ENCODE measurements around the gene TEP1. TPM values are rescaled to one million over a fixed set of nuclear protein-coding genes. Genes with fewer than 3 reads are reported as not detected.

TEP1 gene
- total RNA-seq, 1 experiment from 2014 or later, result 15.8 TPM

GRCh38 chr14:20434701-20435581, 21.6 kb upstream of the TEP1 start:
- no peak overlapping the region for H3K9ac ChIP-seq (ENCODE audit: extremely low read depth, insufficient read length, low read length)
- Mint-ChIP-seq H3K9me3 (no peaks in the 10 kb centered on the region), H3K27ac (no peak overlapping the region), H3K36me3 (ENCODE audit: insufficient read depth in 1 of 3, low read depth in 3 of 3) (no peaks in the 10 kb centered on the region), H3K4me1 (peaks cover 16 to 26% of the 10 kb centered on the region in 2 experiments), H3K27me3 (ENCODE audit: low read depth) (0 out of 2 replicates have a peak, but pooled peaks cover 1% of the 10 kb centered on the region), H3K4me3 (peak overlapping the region in 1 of 2 experiments; percentile 69; a peak in 1 of 5 replicates)
- H3K27me3 ChIP-seq (ENCODE audit: insufficient read depth, low read length), result no peaks in the 10 kb centered on the region
- no peaks in the 10 kb centered on the region for H3K4me1 ChIP-seq (ENCODE audit: insufficient read depth, low read length)
- no peaks in the 10 kb centered on the region for H3K9me3 ChIP-seq (ENCODE audit: control insufficient read depth, low read depth, low read length)
- H4K20me1 ChIP-seq (ENCODE audit: control insufficient read depth, insufficient read depth, insufficient read length), result no peaks in the 10 kb centered on the region
- no CpG with 5 or more reads among the region's 44 CpGs for WGBS (ENCODE audit: extremely low coverage, insufficient read length, low lambda C conversion rate)
- H2BK5ac ChIP-seq (ENCODE audit: insufficient read length, low read length), result no peak overlapping the region
- H2BK12ac ChIP-seq (ENCODE audit: insufficient read length, low read depth, low read length), result no peak overlapping the region
- TF ChIP-seq CTCF (conservative IDR thresholded peaks at IDR 0.05), result no peak
- H2BK20ac ChIP-seq (ENCODE audit: low read depth, low read length, poor library complexity, severe bottlenecking), result no peak overlapping the region
- H3K14ac ChIP-seq (ENCODE audit: insufficient read depth, low read length), result no peak overlapping the region
- no peaks in the 10 kb centered on the region for H3K23me2 ChIP-seq (ENCODE audit: insufficient read length, low read depth, low read length, poor library complexity, severe bottlenecking)
- H4K5ac ChIP-seq (ENCODE audit: insufficient read length, low read depth, low read length), result no peak overlapping the region
- H2BK120ac ChIP-seq (ENCODE audit: low read depth, low read length, poor library complexity, severe bottlenecking), result no peak overlapping the region
- H3K4me2 ChIP-seq (ENCODE audit: insufficient read depth, insufficient read length, low read length), result peak overlapping the region; percentile 13
- H4K8ac ChIP-seq (replicated peaks; ENCODE audit: insufficient read length, low read depth, low read length), result no peak overlapping the region
- H3K18ac ChIP-seq (ENCODE audit: insufficient read length, low read depth, low read length), result no peak overlapping the region
- no peak overlapping the region for H2AFZ ChIP-seq (ENCODE audit: low read length)
- H3K27ac ChIP-seq (ENCODE audit: insufficient read length, low read depth, low read length), result no peak overlapping the region
- H3K23ac ChIP-seq (ENCODE audit: insufficient read length, low read depth, low read length), result no peak overlapping the region
- peak; percentile 38 for DNase-seq
- no peak overlapping the region for H2AK5ac ChIP-seq (ENCODE audit: insufficient read length, low read length)
- H3K79me1 ChIP-seq (ENCODE audit: insufficient read depth, low read depth, low read length, poor library complexity, severe bottlenecking), result no peaks in the 10 kb centered on the region
- H3T11ph ChIP-seq (ENCODE audit: low read length), result no peak overlapping the region
- no peaks in the 10 kb centered on the region; the same call in 1 of the 2 replicates for H3K79me2 ChIP-seq (ENCODE audit: insufficient read depth, low read length)
- H2BK15ac ChIP-seq (ENCODE audit: low read depth, low read length), result no peak overlapping the region
- H4K91ac ChIP-seq (ENCODE audit: insufficient read length, low read depth, low read length), result no peak overlapping the region
- H3K56ac ChIP-seq (ENCODE audit: insufficient read length, low read depth, low read length), result no peak overlapping the region
- H3K4ac ChIP-seq (ENCODE audit: low read depth, low read length), result no peak overlapping the region
